IMR-90 (cell line): ENCODE measurements around the gene CITED4. TPM values are rescaled to one million over a fixed set of nuclear protein-coding genes. Genes with fewer than 3 reads are reported as not detected.

Experiments
- ATAC-seq: fragments of 200-7000 bp; cut with Tn5 transposase; 2 replicates; pipeline ENCODE4 v1.9.1; 2020; ENCODE audit warnings: low read depth, mild to moderate bottlenecking, moderate library complexity
- BruUV-seq: library from RNA; stranded (reverse); fragments of 400-500 nt; replicated peaks from 2 replicates; lab custom pipeline; 2021; lab: Mats Ljungman, UMichigan
- CTCF ChIA-PET: fragments of 300-600 bp; formaldehyde crosslinking; extraction: SDS; loops from one replicate; lab custom pipeline; 2021; ENCODE audit warnings: antibody characterized with exemption; lab: Yijun Ruan, JAX
- POLR2A ChIA-PET: fragments of 300-600 bp; sonication (Branson Sonifier 250); formaldehyde crosslinking; loops from one replicate; lab custom pipeline; 2022; ENCODE audit warnings: antibody characterized with exemption; ENCODE audit not compliant: unreplicated experiment; lab: Charles Lee
- DNase-seq: peaks from one replicate; pipeline ENCODE4 v3.0.0; 2013
- H2AFZ ChIP-seq: replicated peaks from 2 replicates; pipeline ENCODE3; 2013; ENCODE audit warnings: low read length, mild to moderate bottlenecking; ENCODE audit not compliant: poor library complexity
- H2AK5ac ChIP-seq: 2 replicates; pipeline ENCODE4 v1.6.1; 2013; ENCODE audit warnings: low read depth, low read length, inconsistent platforms
- H2AK9ac ChIP-seq: replicated peaks from 2 replicates; pipeline ENCODE3; 2013; ENCODE audit warnings: mild to moderate bottlenecking, low read depth, low read length, moderate library complexity; ENCODE audit not compliant: poor library complexity
- H2BK120ac ChIP-seq: 2 replicates; pipeline ENCODE4 v1.6.1; 2013; ENCODE audit warnings: low read depth, low read length, inconsistent platforms
- H2BK15ac ChIP-seq: 3 replicates; pipeline ENCODE4 v1.6.1; 2013; ENCODE audit warnings: low read depth, low read length, inconsistent platforms
- H2BK20ac ChIP-seq: 2 replicates; pipeline ENCODE4 v1.6.1; 2013; ENCODE audit warnings: low read depth, mild to moderate bottlenecking, inconsistent platforms, low read length, moderate library complexity
- H2BK5ac ChIP-seq: 2 replicates; pipeline ENCODE4 v1.6.1; 2013; ENCODE audit warnings: mild to moderate bottlenecking, low read depth, low read length, inconsistent platforms; ENCODE audit not compliant: poor library complexity, severe bottlenecking
- H3K14ac ChIP-seq: replicated peaks from 2 replicates; pipeline ENCODE4 v1.6.1; 2013; ENCODE audit warnings: low read depth, low read length, inconsistent platforms
- H3K18ac ChIP-seq: 2 replicates; pipeline ENCODE4 v1.6.1; 2013; ENCODE audit warnings: low read depth, low read length, control low read depth
- H3K23ac ChIP-seq: 2 replicates; pipeline ENCODE4 v1.6.1; 2013; ENCODE audit warnings: low read depth, low read length, inconsistent platforms
- H3K27ac ChIP-seq: 2 replicates; pipeline ENCODE4 v1.5.1; 2013; ENCODE audit warnings: mild to moderate bottlenecking, control low read depth, low read length; ENCODE audit not compliant: insufficient read depth
- H3K27me3 ChIP-seq: 2 replicates; pipeline ENCODE4 v1.6.1; 2013; ENCODE audit warnings: low read length; ENCODE audit not compliant: control insufficient read depth, insufficient read depth
- H3K36me3 ChIP-seq: 2 replicates; pipeline ENCODE4 v1.6.1; 2013; ENCODE audit warnings: low read length, mixed read lengths; ENCODE audit not compliant: control insufficient read depth, insufficient read depth
- H3K4ac ChIP-seq: 2 replicates; pipeline ENCODE4 v1.6.1; 2013; ENCODE audit warnings: low read depth, low read length, inconsistent platforms
- H3K4me1 ChIP-seq: 2 replicates; pipeline ENCODE4 v1.6.1; 2013; ENCODE audit warnings: low read length, mixed read lengths; ENCODE audit not compliant: control insufficient read depth, insufficient read depth
- H3K4me2 ChIP-seq: 2 replicates; pipeline ENCODE4 v1.6.1; 2013; ENCODE audit warnings: low read depth, mild to moderate bottlenecking, control low read depth, low read length, moderate library complexity
- H3K4me3 ChIP-seq: 2 replicates; pipeline ENCODE4 v1.5.1; 2013; ENCODE audit warnings: low read depth, mild to moderate bottlenecking, control low read depth, low read length, moderate library complexity; ENCODE audit not compliant: insufficient read depth
- H3K56ac ChIP-seq: 2 replicates; pipeline ENCODE4 v1.6.1; 2013; ENCODE audit warnings: low read length, inconsistent platforms; ENCODE audit not compliant: insufficient read depth; ENCODE audit errors: extremely low read depth
- H3K79me1 ChIP-seq, 2 experiments: 2 replicates each; pipeline ENCODE4 v1.6.1; 2013; ENCODE audit warnings: low read length in 2 of 2, inconsistent platforms in 1 of 2, low read depth in 1 of 2
- H3K9ac ChIP-seq: 2 replicates; pipeline ENCODE4 v1.6.1; 2013; ENCODE audit warnings: low read depth, low read length, control low read depth
- H3K9me1 ChIP-seq: 2 replicates; pipeline ENCODE4 v1.6.1; 2013; ENCODE audit warnings: low read length, inconsistent platforms; ENCODE audit not compliant: insufficient read depth
- H3K9me3 ChIP-seq: 2 replicates; pipeline ENCODE4 v1.6.1; 2013; ENCODE audit warnings: low read length; ENCODE audit not compliant: control insufficient read depth, insufficient read depth
- H4K20me1 ChIP-seq: 2 replicates; pipeline ENCODE4 v1.6.1; 2013; ENCODE audit warnings: low read length, inconsistent platforms; ENCODE audit not compliant: insufficient read depth
- H4K5ac ChIP-seq: 2 replicates; pipeline ENCODE4 v1.6.1; 2013; ENCODE audit warnings: mild to moderate bottlenecking, low read depth, low read length, control low read depth
- H4K8ac ChIP-seq, 2 experiments: 2 replicates each; pipeline ENCODE4 v1.6.1; 2013; ENCODE audit warnings: low read depth in 2 of 2, low read length in 2 of 2, control low read depth in 1 of 2, inconsistent platforms in 1 of 2
- H4K91ac ChIP-seq: 2 replicates; pipeline ENCODE4 v1.6.1; 2013; ENCODE audit warnings: low read depth, low read length, inconsistent platforms; ENCODE audit not compliant: insufficient read depth
- CEBPB ChIP-seq: IDR thresholded peaks from 2 replicates; pipeline ENCODE4 v1.6.1; 2012; ENCODE audit warnings: low read depth, low read length, improper control_type of control experiment
- CHD1 ChIP-seq: IDR thresholded peaks from 2 replicates; pipeline ENCODE4 v1.6.1; 2012; ENCODE audit warnings: low read depth, low read length, improper control_type of control experiment
- MAFK ChIP-seq: IDR thresholded peaks from 2 replicates; pipeline ENCODE4 v1.6.1; 2012; ENCODE audit warnings: low read depth, low read length, improper control_type of control experiment
- MXI1 ChIP-seq: IDR thresholded peaks from 2 replicates; pipeline ENCODE4 v1.6.1; 2012; ENCODE audit warnings: low read depth, mild to moderate bottlenecking, low read length, moderate library complexity, borderline replicate concordance
- NFE2L2 ChIP-seq: fragments of 150-350 bp; IDR thresholded peaks from 2 replicates; pipeline ENCODE4 v1.6.1; 2016; ENCODE audit warnings: low read depth, mild to moderate bottlenecking, low read length
- RCOR1 ChIP-seq: IDR thresholded peaks from 2 replicates; pipeline ENCODE4 v1.6.1; 2012; ENCODE audit warnings: mild to moderate bottlenecking, low read length, improper control_type of control experiment; ENCODE audit not compliant: insufficient replicate concordance
- SMC3 ChIP-seq: fragments of 150-350 bp; IDR thresholded peaks from 2 replicates; pipeline ENCODE4 v1.6.1; 2016; ENCODE audit warnings: low read depth, mild to moderate bottlenecking, antibody characterized with exemption, low read length, moderate library complexity
- WGBS, 2 experiments: methylation state at CpG; one replicate each; pipeline versions ENCODE4 v1.1.5 to v1.1.7; 2013; ENCODE audit warnings: missing lambda C conversion rate in 2 of 2; ENCODE audit not compliant: insufficient read length in 1 of 2; ENCODE audit errors: extremely low coverage in 2 of 2; 5-methylcytosine and 5-hydroxymethylcytosine counted together
- dilution Hi-C: fragments of 300-500 bp; cut with HindIII; formaldehyde crosslinking; loops from one replicate; pipeline ENCODE4 v1.14.3; 2018; ENCODE audit warnings: low sequenced_read_pairs; ENCODE audit not compliant: unreplicated experiment
- in situ Hi-C: fragments of 300-500 bp; cut with MboI; formaldehyde crosslinking; loops from 3 replicates; pipeline ENCODE4 v1.14.3; 2019; ENCODE audit warnings: low sequenced_read_pairs, inconsistent platforms, mixed read lengths
- intact Hi-C: fragments of 100-400 bp; cut with micrococcal nuclease; formaldehyde crosslinking; loops from 2 replicates; pipeline ENCODE4 v1.10.0; 2022
- polyA plus RNA-seq, 3 experiments: library from polyadenylated mRNA; depleted of rRNA; stranded (reverse); fragments of >200 nt; gene quantifications; 2 replicates each; pipeline ENCODE4 v1.2.3, GENCODE V29; 2012; ENCODE audit warnings: low replicate concordance in 1 of 3
- total RNA-seq: library from RNA; depleted of rRNA; stranded (reverse); fragments of >200 nt; gene quantifications from 2 replicates; pipeline ENCODE4 v1.2.3, GENCODE V29; 2012
- TF ChIP-seq, protein P1 (sequence below): fragments of 150-350 bp; IDR thresholded peaks from 2 replicates; pipeline ENCODE4 v1.6.1; 2016; ENCODE audit warnings: low read depth, mild to moderate bottlenecking, low read length, moderate library complexity, borderline replicate concordance
- TF ChIP-seq, protein P2 (sequence below): fragments of 150-350 bp; IDR thresholded peaks from 2 replicates; pipeline ENCODE4 v1.6.1; 2017; ENCODE audit warnings: mild to moderate bottlenecking, antibody characterized with exemption, low read length, low read depth

CITED4 gene
- total and polyA plus RNA-seq, 2 of the 4 experiments (the other 2 are of a cell fraction) = under 0.01 to 1.6 TPM

DNA sequence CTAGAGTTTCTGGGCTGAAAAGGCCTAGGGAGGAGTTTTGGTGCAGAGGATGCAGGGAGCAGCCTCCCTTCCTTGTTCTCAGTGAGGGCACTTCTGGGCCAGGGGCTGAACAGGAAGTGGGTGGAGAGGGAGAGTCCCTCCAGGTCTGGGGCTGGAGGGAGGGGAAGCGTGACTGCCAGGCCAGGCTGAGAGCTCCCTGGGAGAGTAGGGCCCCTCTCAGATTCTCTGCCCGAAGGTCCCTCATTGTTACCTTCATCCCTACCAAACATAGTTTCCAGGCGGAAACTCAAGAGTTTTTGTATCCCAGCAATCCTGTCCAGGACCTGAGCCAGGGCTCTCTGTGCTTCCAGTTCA is 36.8 kb downstream of the CITED4 start:
- Histone ChIP-seq H4K20me1 (no peaks in the 10 kb centered on the region), H4K8ac (peak overlapping the region; percentile 37 to 71; a peak in 2 of 4 replicates), H3K27me3 (peaks cover 2% of the 10 kb centered on the region; the same call in 1 of the 2 replicates), H3K23ac (no peak overlapping the region), H3K4ac (peak overlapping the region; percentile 85), H3K4me1 (peaks cover 11% of the 10 kb centered on the region), H2BK5ac (no peak overlapping the region), H3K79me1 (no peaks in the 10 kb centered on the region), H2AK9ac (no peak overlapping the region), H2AK5ac (peak overlapping the region; percentile 10; the same call in 1 of the 2 replicates), H2AFZ (peak overlapping the region; percentile 72), H3K9me3 (no peaks in the 10 kb centered on the region), H3K9ac (no peak overlapping the region), H3K18ac (peak overlapping the region; percentile 80), H3K9me1 (peaks cover 16% of the 10 kb centered on the region), H2BK120ac (peak overlapping the region; percentile 81), H4K5ac (peak overlapping the region; percentile 50), H3K14ac (peak overlapping the region; percentile 57), H2BK20ac (peak overlapping the region; percentile 71), H4K91ac (peak overlapping the region; percentile 72), H3K27ac (peak overlapping the region; percentile 55), H3K4me2 (no peak overlapping the region), H3K4me3 (no peak overlapping the region), H3K36me3 (no peaks in the 10 kb centered on the region), H3K56ac (no peak overlapping the region), H2BK15ac (peak overlapping the region; percentile 3; the same call in 1 of the 3 replicates)
- dilution Hi-C loops = no loop called here
- no TSS peak for BruUV-seq
- ChIA-PET POLR2A (interaction anchor here (0.6 kb wide), 1 partner anchor 90 kb away, joined by 3 read pairs; no protein-coding TSS in a partner anchor), CTCF (no interaction called here)
- intact Hi-C loops = no loop called here
- ATAC-seq (peak; percentile 7; the same call in 1 of the 2 replicates), DNase-seq (no peak)
- WGBS, 2 experiments = no CpG with 5 or more reads among the region's 3 CpGs
- TF ChIP-seq CHD1 (no peak), MAFK (no peak), RCOR1 (no peak), NFE2L2 (no peak), MXI1 (no peak), SMC3 (no peak), CEBPB (no peak)
- TF ChIP-seq, protein P1, sequence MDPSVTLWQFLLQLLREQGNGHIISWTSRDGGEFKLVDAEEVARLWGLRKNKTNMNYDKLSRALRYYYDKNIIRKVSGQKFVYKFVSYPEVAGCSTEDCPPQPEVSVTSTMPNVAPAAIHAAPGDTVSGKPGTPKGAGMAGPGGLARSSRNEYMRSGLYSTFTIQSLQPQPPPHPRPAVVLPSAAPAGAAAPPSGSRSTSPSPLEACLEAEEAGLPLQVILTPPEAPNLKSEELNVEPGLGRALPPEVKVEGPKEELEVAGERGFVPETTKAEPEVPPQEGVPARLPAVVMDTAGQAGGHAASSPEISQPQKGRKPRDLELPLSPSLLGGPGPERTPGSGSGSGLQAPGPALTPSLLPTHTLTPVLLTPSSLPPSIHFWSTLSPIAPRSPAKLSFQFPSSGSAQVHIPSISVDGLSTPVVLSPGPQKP = no peak
- TF ChIP-seq, protein P2, sequence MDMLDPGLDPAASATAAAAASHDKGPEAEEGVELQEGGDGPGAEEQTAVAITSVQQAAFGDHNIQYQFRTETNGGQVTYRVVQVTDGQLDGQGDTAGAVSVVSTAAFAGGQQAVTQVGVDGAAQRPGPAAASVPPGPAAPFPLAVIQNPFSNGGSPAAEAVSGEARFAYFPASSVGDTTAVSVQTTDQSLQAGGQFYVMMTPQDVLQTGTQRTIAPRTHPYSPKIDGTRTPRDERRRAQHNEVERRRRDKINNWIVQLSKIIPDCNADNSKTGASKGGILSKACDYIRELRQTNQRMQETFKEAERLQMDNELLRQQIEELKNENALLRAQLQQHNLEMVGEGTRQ = no peak
- in situ Hi-C loops = no loop called here
